Tibial nerve (tissue), 4 donors: ENCODE data around the gene EDAR. TPM values are rescaled to one million over a fixed set of nuclear protein-coding genes. Genes with fewer than 3 reads are reported as not detected.

ENCODE experiments used
- DNase-seq, 2 donors: peaks; one replicate each; pipeline ENCODE4 v3.0.0-alpha.2; 2019; ENCODE audit warnings: low spot score in 2 of 2
- H3K27ac ChIP-seq, 4 donors: fragments of 200-600 bp; sonication (generic) in 3 of 4; one replicate each; pipeline ENCODE4 v1.5.1; 2017 to 2019; ENCODE audit warnings: mild to moderate bottlenecking in 1 of 4
- H3K27me3 ChIP-seq, 2 donors: fragments of 200-600 bp; sonication (generic) in 1 of 2; one replicate each; pipeline versions ENCODE4 v1.5.1 to v1.6.0; 2017 to 2019
- H3K36me3 ChIP-seq, 3 donors: fragments of 200-600 bp; sonication (generic); one replicate each; pipeline ENCODE4 v1.5.1; 2018 to 2019
- H3K4me1 ChIP-seq, 4 donors: fragments of 200-600 bp; sonication (generic) in 3 of 4; one replicate each; pipeline ENCODE4 v1.5.1; 2017 to 2019
- H3K4me3 ChIP-seq, 4 donors: fragments of 200-600 bp; sonication (generic) in 3 of 4; one replicate each; pipeline ENCODE4 v1.5.1; 2017 to 2019; ENCODE audit warnings: mild to moderate bottlenecking in 1 of 4, moderate library complexity in 1 of 4
- H3K9me3 ChIP-seq, 4 donors: fragments of 200-600 bp; sonication (generic) in 3 of 4; one replicate each; pipeline ENCODE4 v1.5.1; 2017 to 2019
- CTCF ChIP-seq, 5 experiments: fragments of 200-600 bp in 3 of 5; fragments of 450-650 bp in 2 of 5; sonication (generic) in 3 of 5; IDR thresholded peaks; one replicate each; pipeline ENCODE4 v1.5.1; 2016 to 2019; ENCODE audit warnings: antibody characterized with exemption in 5 of 5, mild to moderate bottlenecking in 3 of 5, moderate library complexity in 2 of 5
- EP300 ChIP-seq, 2 donors: sonication (generic); formaldehyde crosslinking; IDR thresholded peaks; one replicate each; pipeline ENCODE4 v1.6.1; 2017; ENCODE audit warnings: antibody characterized with exemption in 2 of 2, mild to moderate bottlenecking in 1 of 2
- POLR2A ChIP-seq, 2 donors: fragments of 450-650 bp; IDR thresholded peaks; one replicate each; pipeline ENCODE4 v1.6.1; 2017; ENCODE audit warnings: antibody characterized with exemption in 2 of 2, mild to moderate bottlenecking in 2 of 2, moderate library complexity in 2 of 2
- WGBS, 2 donors: methylation state at CpG; one replicate each; pipeline ENCODE4 v1.1.5; 2018; 5-methylcytosine and 5-hydroxymethylcytosine counted together
- total RNA-seq, 4 donors: library from RNA; depleted of rRNA; stranded (reverse); fragments of >200 nt; gene quantifications; one replicate each; pipeline ENCODE4 v1.1.0, GENCODE V29; 2016

Gene EDAR
- total RNA-seq, 4 donors from 2014 or later: under 0.01 TPM; not detected in 3

DNA sequence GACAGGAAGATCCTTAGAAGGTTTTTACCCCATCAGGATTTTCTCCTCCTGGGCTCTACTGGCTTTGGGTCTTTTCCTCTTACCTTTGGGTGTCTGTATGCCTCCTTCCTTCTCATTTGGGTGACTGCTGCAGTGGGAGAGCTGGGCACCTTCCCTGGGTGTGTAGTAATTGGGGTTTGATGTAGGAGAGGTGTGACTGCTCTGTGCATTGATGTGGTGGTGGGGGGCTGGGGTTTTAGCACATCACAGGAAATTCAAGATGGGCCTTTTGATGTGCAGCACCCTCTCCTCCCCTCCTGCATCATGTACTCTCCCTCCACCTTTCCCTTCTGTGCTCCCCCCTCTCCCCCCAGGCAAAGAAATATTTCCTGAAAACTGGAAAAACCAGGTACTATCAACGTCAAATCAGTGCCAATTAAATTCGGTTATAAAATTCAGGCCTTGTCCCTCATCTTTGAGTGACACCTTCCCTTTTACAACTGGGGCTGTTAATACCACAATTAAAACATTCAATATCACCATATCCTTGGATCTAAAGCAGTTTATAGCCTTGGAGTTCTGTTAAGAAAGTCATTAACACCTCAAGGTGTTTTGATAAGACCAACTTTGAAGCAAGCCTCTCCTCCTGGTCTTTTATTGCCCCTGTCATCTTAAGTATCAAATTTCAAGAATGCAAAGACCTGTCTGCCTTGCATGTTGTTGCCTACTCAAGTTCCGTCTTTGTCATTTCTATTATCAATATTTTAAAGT is 23.3 kb downstream of the EDAR start:
- no peaks in the 10 kb centered on the region for H3K4me1 ChIP-seq
- 67% methylated on average over 3 of the region's 3 CpGs for WGBS, 2 donors
- no peaks in the 10 kb centered on the region for H3K27me3 ChIP-seq
- no peaks in the 10 kb centered on the region for H3K9me3 ChIP-seq
- no peak for DNase-seq
- no peak overlapping the region for H3K4me3 ChIP-seq
- H3K36me3 ChIP-seq: no peaks in the 10 kb centered on the region
- H3K27ac ChIP-seq: no peak overlapping the region
- TF ChIP-seq CTCF (IDR thresholded peaks at IDR 0.05) (no peak), EP300 (IDR thresholded peaks at IDR 0.05) (no peak), POLR2A (IDR thresholded peaks at IDR 0.05) (no peak)

GRCh38 chr2:108963057-108963456 is 26.0 kb downstream of the EDAR start:
- WGBS, 2 donors: 93 to 96% methylated on average over 8 of the region's 8 CpGs
- no peak overlapping the region for H3K27ac ChIP-seq
- DNase-seq: no peak

GRCh38 chr2:108961796-108962195 is 27.2 kb downstream of the EDAR start:
- no peaks in the 10 kb centered on the region for H3K36me3 ChIP-seq
- no peak for DNase-seq
- H3K4me1 ChIP-seq: peaks cover 0 to 5% (median 0%) of the 10 kb centered on the region in 4 donors
- TF ChIP-seq EP300 (IDR thresholded peaks at IDR 0.05) (no peak), POLR2A (IDR thresholded peaks at IDR 0.05) (no peak), CTCF (IDR thresholded peaks at IDR 0.05) (no peak)
- no peak overlapping the region for H3K4me3 ChIP-seq
- H3K27me3 ChIP-seq: no peaks in the 10 kb centered on the region
- WGBS, 2 donors: 83 to 91% methylated on average over 4 of the region's 4 CpGs
- no peaks in the 10 kb centered on the region for H3K9me3 ChIP-seq
- H3K27ac ChIP-seq: no peak overlapping the region

More at GRCh38 chr2:108963057-108963456, 26.0 kb downstream of the EDAR start:
- no peaks in the 10 kb centered on the region for H3K9me3 ChIP-seq
- no peak for TF ChIP-seq CTCF (IDR thresholded peaks at IDR 0.05)
- TF ChIP-seq EP300 (IDR thresholded peaks at IDR 0.05): no peak
- TF ChIP-seq POLR2A (IDR thresholded peaks at IDR 0.05): no peak
- H3K27me3 ChIP-seq: no peaks in the 10 kb centered on the region
- H3K4me3 ChIP-seq: no peak overlapping the region
- no peaks in the 10 kb centered on the region for H3K4me1 ChIP-seq
- no peaks in the 10 kb centered on the region for H3K36me3 ChIP-seq

- WGBS, 2 donors: 70 to 84% methylated on average over 5 of the region's 5 CpGs
- Histone ChIP-seq H3K4me1 (peaks cover 0 to 5% (median 0%) of the 10 kb centered on the region in 4 donors), H3K36me3 (no peaks in the 10 kb centered on the region), H3K9me3 (no peaks in the 10 kb centered on the region), H3K27me3 (no peaks in the 10 kb centered on the region), H3K27ac (no peak overlapping the region), H3K4me3 (no peak overlapping the region)
- no peak for TF ChIP-seq CTCF (IDR thresholded peaks at IDR 0.05)
- TF ChIP-seq POLR2A (IDR thresholded peaks at IDR 0.05): no peak
- no peak for TF ChIP-seq EP300 (IDR thresholded peaks at IDR 0.05)
- no peak for DNase-seq
Measured at GRCh38 chr2:108960006-108960405, 29.0 kb downstream of the EDAR start.

GRCh38 chr2:108959401-108959800 is 29.6 kb downstream of the EDAR start:
- WGBS, 2 donors: 92 to 94% methylated on average over 7 of the region's 7 CpGs
- H3K4me1 ChIP-seq: peaks cover 0 to 5% (median 0%) of the 10 kb centered on the region in 4 donors
- no peaks in the 10 kb centered on the region for H3K9me3 ChIP-seq
- H3K27me3 ChIP-seq: no peaks in the 10 kb centered on the region
- no peak overlapping the region for H3K4me3 ChIP-seq
- H3K36me3 ChIP-seq: no peaks in the 10 kb centered on the region
- no peak for DNase-seq
- H3K27ac ChIP-seq: no peak overlapping the region
- no peak for TF ChIP-seq CTCF (IDR thresholded peaks at IDR 0.05)
- no peak for TF ChIP-seq POLR2A (IDR thresholded peaks at IDR 0.05)
- TF ChIP-seq EP300 (IDR thresholded peaks at IDR 0.05): no peak
